SU-DHL-6 (cell line): Measurements from ENCODE around the gene IFT25.

Source experiments
- CTCF ChIP-seq: fragments of 200-600 bp; sonication (generic); IDR thresholded peaks from one replicate; pipeline ENCODE4 v1.5.1; 2017; ENCODE audit warnings: antibody characterized with exemption, mild to moderate bottlenecking, low read length, moderate library complexity; ENCODE audit not compliant: insufficient read depth, poor library complexity, severe bottlenecking
- EZH2phosphoT487 ChIP-seq: fragments of 200-600 bp; sonication (generic), shearing (Covaris generic); conservative IDR thresholded peaks from 2 replicates; pipeline ENCODE4 v1.6.1; 2018; ENCODE audit warnings: mild to moderate bottlenecking, antibody characterized with exemption, low read length, moderate library complexity, mixed read lengths

GRCh38 chr1:53945433-53946251, at the start of gene IFT25:
- no peak for TF ChIP-seq CTCF
- no peak for TF ChIP-seq EZH2phosphoT487
